ENCODE measurements around the gene SYNM. TPM values are rescaled to one million over a fixed set of nuclear protein-coding genes. Genes with fewer than 3 reads are reported as not detected.
A peak's percentile ranks its signal among the peaks of the same experiment; 100 is the strongest.

The SYNM gene
- total RNA-seq, 1 experiment from 2014 or later: 26.1 TPM

DNA sequence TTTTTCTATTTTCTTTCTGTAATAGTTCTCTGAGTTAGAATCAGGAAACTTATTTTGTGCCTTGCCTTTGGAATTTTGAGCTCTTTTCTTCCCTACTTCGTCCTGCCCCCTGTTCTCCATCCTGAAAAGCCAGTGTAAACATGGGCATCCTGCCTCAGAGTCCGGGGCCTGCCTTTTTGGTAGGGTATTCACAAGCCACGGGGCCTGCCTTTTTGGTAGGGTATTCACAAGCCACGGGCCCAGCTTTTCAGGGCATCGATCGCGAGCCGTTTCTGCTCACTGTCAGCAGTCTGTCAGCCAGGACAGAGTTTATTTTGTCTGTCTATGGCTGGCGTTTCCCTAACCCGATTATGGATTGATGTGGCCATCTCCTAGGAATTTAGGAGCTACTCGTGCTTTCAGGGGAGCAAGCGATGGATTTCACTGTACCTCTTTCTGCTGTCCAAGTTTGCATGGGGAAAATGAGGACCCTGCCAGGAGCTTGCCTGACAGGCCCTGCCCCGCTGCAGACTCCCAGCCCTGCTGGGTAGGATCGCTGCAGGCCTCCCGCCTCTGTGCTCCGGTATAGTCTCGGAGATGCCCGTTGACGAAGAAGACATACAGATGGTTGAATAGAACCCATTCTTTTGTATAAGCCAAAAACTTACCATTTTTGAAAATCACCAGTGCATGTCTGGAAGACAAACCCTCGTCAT lies 12.8 kb downstream of the SYNM start:
- no peak for DNase-seq (ENCODE audit: low spot score)
- in situ Hi-C loops (cut with HindIII; ENCODE audit: low sequenced_read_pairs): no loop called here

DNA sequence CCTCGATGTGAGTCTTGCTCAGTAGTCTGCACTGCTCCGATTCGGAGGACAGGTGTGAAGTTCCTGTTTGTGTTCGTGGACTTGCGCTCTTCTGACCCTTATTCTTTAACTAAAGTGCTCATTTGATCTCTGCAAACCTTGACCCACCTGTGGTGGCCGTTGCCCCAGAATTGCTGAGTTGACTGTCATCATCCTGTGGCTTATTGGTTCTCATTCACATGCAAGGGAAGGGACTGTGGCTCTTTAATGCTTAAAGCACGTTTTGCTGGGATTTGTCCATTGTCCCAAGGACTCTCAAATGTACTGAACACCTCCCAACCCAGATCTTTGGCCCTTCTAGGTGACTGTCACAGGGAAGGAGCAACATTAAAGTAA lies 13.4 kb downstream of the SYNM start:
- no peak for DNase-seq (ENCODE audit: low spot score)
- in situ Hi-C loops (cut with HindIII; ENCODE audit: low sequenced_read_pairs): no loop called here

- in situ Hi-C loops (cut with HindIII; ENCODE audit: low sequenced_read_pairs): no loop called here
- no peak for DNase-seq (ENCODE audit: low spot score)
These were observed 14.1 kb downstream of the SYNM start for GRCh38 chr15:99118801-99119546.

DNA sequence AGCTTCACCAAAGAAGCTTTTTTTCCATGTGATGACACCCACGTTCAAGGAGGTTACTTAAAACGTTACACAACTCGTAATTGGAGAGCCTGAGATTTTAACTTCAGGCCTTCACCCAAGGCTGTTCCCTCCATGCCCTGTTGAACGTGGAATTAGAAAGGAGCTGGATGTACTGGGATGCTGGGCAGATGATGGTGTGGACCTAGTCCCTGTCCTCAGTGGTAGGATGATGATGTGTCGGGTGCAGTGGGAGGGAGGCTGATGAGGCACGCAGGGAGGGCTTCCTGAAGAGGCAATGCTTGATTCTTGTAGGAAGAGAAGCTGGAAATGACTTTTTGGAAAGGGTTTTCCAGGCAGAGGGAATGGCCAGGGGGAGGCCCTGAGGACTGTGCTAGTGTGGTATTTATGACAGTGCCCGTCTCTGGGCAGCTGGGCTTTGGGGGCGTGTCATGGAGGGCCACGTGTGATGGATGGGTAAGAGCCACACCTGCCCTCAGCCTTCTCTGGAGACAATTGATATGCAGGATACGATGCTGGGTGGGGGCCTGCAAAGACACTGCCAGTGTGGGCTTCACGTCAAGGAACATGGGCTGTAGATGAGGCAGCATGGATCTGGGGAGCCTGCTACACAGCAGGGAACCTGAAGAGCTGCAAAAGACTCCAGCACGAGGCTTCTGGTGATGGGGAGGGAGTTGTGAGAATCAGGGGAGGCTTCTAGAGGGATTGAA lies 15.3 kb downstream of the SYNM start:
- DNase-seq (ENCODE audit: low spot score): no peak
- in situ Hi-C loops (cut with HindIII; ENCODE audit: low sequenced_read_pairs): no loop called here

DNA sequence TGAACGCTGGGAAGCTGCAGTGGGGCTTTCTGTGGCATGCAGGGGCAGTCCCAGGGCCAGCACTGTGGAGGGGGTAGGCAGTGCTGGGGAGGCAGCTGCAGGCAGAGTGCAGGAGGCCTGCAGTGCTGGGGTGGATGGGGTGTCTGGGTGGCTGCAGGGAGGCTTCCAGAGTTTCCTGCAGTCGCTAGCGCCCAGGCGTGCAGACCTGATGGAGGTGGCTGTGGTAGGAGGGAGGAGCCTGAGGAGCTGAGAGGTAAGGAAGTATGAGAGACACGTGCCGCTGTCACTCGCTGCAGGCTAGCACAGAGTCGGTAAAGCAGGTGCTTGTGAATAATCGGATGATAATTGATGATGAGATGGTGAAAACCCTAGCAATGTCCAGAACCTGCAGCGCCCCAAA lies 16.3 kb downstream of the SYNM start:
- no peak for DNase-seq (ENCODE audit: low spot score)
- in situ Hi-C loops (cut with HindIII; ENCODE audit: low sequenced_read_pairs): no loop called here

- in situ Hi-C loops (cut with HindIII; ENCODE audit: low sequenced_read_pairs): no loop called here
These were observed 17.0 kb downstream of the SYNM start for GRCh38 chr15:99121691-99122410.

DNA sequence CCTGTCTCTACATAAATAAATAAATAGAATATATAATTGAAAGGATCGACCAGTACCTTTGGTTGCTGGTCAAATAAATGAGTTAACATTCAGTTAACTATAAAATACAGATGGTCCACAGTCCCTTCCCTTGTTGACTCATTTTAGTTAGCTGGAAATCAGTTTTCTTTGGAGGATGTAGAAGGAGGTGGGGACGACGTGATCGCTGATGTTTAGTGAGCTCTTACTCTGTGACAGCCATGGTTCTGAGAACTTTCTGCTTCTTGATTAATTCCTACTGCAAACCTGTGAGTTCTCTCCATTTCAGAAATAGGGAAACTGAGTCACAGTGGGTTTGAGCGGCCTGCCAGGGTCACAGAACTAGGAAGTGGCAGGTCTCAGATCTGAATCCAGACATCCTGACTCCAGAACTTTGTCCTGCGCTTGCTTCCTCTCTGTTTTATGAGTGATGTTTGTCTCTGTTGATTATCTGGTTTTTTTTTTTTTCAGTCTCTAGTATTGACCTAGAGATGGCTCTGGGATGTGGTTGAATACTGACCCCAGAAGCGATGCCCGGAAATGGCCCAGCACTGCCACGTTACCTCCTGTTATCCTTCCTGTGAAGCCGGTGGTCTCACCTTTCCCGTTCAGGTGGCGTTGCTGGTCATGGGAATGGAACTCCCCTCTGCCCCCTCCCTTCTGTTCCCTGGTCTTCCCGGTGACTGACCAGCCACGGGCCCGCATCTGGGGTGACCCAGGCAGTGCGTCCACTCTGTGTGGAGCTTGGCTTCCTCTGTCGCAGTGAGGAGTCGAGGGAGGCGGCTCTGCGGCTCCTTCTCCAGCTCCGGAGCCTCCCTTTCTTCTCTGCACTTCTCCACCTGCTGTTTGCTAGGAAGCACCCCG lies 18.2 kb downstream of the SYNM start:
- in situ Hi-C loops (cut with HindIII; ENCODE audit: low sequenced_read_pairs): no loop called here
- no peak for DNase-seq (ENCODE audit: low spot score)

More at GRCh38 chr15:99121691-99122410, 17.0 kb downstream of the SYNM start:
- no peak for DNase-seq (ENCODE audit: low spot score)

DNA sequence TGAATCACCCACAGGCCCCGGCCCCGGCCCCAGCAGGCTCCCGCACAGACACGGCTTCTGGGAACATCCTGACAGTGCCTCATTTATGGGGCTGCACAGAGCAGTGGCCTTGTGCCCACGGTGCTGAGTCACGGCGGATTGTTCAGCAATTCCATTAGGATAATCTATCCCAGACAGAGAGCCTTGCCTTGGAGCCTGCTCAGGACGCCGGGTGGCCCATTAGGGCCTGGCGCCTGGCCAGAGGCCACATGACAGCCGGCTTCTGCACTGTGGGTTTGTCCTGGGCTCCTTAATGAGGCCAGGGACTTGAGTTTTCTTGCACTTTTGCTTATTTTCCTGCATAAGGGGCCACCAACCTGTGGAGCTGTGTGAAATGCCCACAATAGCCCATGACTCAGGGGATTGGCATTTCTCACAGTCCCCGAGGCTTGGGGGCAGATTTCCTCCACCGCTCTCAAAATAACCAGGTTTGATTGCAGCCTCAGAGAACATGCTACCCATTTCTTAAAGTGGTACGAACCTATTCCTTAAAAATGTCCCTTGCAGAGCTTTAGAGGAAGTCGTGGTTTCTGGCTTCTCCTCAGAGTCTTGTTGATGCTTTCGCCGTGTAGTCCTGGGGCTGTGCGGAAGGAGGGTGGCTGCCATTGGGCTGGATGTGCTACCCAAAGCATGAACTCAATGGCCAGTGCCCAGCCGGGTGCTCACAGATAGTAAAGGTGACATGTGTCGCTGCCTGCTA lies 19.0 kb downstream of the SYNM start:
- in situ Hi-C loops (cut with HindIII; ENCODE audit: low sequenced_read_pairs): no loop called here
- peak; percentile 74 for DNase-seq (ENCODE audit: low spot score)

GRCh38 chr15:99124641-99125040 lies 19.8 kb downstream of the SYNM start:
- in situ Hi-C loops (cut with HindIII; ENCODE audit: low sequenced_read_pairs): no loop called here
- no peak for DNase-seq (ENCODE audit: low spot score)

GRCh38 chr15:99125061-99125891 lies 20.4 kb downstream of the SYNM start:
- DNase-seq (ENCODE audit: low spot score): no peak
- in situ Hi-C loops (cut with HindIII; ENCODE audit: low sequenced_read_pairs): no loop called here

- DNase-seq (ENCODE audit: low spot score): no peak
- in situ Hi-C loops (cut with HindIII; ENCODE audit: low sequenced_read_pairs): no loop called here
These were observed 21.3 kb downstream of the SYNM start for GRCh38 chr15:99126131-99126588.

DNA sequence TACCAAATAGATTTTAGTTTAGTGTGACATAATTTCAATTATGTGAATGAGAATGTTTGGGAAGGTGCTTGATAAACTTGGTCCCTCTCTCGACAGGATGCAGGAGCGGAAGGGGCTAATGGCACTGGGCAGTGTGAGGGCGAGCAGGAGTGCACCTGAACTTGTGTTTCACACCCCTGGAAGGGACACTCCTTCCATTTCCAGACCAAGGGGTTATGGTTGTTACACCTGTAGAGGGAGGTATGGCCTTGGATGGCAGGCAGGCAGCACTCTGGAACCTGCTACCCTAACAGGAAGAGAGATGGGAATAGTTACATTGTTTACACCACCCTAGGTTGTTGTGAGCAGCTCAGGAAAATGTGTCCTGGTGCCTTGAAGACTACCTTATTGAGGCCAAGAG lies 22.1 kb downstream of the SYNM start:
- in situ Hi-C loops (cut with HindIII; ENCODE audit: low sequenced_read_pairs): no loop called here
- no peak for DNase-seq (ENCODE audit: low spot score)

GRCh38 chr15:99127773-99128172 lies 22.9 kb downstream of the SYNM start:
- in situ Hi-C loops (cut with HindIII; ENCODE audit: low sequenced_read_pairs): no loop called here
- DNase-seq (ENCODE audit: low spot score): no peak

DNA sequence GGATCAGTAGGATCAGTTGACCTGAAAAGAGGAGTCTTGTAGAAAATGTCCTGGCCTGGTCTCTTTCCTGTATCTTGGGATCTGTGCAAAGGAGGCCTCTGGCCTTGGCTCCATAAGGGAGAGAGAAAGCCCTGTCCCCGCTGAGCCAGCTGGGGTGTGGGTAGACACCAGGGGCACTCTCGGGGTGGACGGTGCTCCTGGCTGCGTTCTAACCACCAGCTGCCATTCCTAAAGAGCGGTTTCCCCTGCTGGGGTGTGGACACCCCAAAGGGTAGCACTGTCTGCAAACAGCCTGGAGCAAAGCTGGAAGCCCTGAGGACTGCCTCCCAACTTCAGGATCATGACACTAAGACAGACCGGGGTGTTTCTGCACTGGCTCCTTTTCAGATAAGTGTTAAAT lies 23.5 kb downstream of the SYNM start:
- no peak for DNase-seq (ENCODE audit: low spot score)
- in situ Hi-C loops (cut with HindIII; ENCODE audit: low sequenced_read_pairs): no loop called here

DNA sequence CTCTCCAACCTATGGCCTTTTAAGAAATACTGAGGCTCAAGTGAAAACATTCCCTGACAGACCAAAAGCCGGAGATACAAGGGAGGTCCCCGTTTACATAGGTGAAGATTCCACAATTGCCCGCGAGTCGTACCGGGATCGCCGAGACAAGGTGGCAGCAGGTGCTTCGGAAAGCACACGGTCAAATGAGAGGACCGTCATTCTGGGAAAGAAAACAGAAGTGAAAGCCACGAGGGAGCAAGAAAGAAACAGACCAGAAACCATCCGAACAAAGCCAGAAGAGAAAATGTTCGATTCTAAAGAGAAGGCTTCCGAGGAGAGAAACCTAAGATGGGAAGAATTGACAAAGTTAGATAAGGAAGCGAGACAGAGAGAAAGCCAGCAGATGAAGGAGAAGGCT lies 24.8 kb downstream of the SYNM start:
- DNase-seq (ENCODE audit: low spot score): no peak
- in situ Hi-C loops (cut with HindIII; ENCODE audit: low sequenced_read_pairs): no loop called here

DNA sequence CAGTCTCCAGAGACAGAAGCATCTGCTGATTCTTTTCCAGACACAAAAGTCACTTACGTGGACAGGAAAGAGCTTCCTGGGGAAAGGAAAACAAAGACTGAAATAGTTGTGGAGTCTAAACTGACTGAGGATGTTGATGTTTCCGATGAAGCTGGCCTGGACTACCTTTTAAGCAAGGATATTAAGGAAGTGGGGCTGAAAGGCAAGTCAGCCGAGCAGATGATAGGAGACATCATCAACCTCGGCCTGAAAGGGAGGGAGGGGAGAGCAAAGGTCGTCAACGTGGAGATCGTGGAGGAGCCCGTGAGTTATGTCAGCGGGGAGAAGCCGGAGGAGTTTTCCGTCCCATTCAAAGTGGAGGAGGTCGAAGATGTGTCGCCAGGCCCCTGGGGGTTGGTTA lies 25.4 kb downstream of the SYNM start:
- in situ Hi-C loops (cut with HindIII; ENCODE audit: low sequenced_read_pairs): no loop called here
- no peak for DNase-seq (ENCODE audit: low spot score)

- in situ Hi-C loops (cut with HindIII; ENCODE audit: low sequenced_read_pairs): no loop called here
These were observed 26.0 kb downstream of the SYNM start for GRCh38 chr15:99130765-99131440.

More at GRCh38 chr15:99130765-99131440, 26.0 kb downstream of the SYNM start:
- DNase-seq (ENCODE audit: low spot score): no peak

All from G401 (cell line).